Measurements from ENCODE around the gene STEAP2.
A peak's percentile ranks its signal among the peaks of the same experiment; 100 is the strongest.

STEAP2 gene

GRCh38 chr7:90230834-90231233, 19.3 kb downstream of the STEAP2 start:
- no peak overlapping the region for H3K4me3 ChIP-seq (ENCODE audit: low read depth, low read length)
- no peak for TF ChIP-seq CTCF (IDR thresholded peaks at IDR 0.05; ENCODE audit: control insufficient read depth, extremely low read depth, insufficient read depth)
- no peak for DNase-seq (ENCODE audit: low read depth)

- peak; percentile 95 for DNase-seq (ENCODE audit: low read depth)
- H3K4me3 ChIP-seq (ENCODE audit: low read depth, low read length), result no peak overlapping the region
- TF ChIP-seq CTCF (IDR thresholded peaks at IDR 0.05; ENCODE audit: control insufficient read depth, extremely low read depth, insufficient read depth), result no peak
Measured at GRCh38 chr7:90231304-90231703, 19.8 kb downstream of the STEAP2 start.

- no peak for DNase-seq (ENCODE audit: low read depth)
- TF ChIP-seq CTCF (IDR thresholded peaks at IDR 0.05; ENCODE audit: control insufficient read depth, extremely low read depth, insufficient read depth), result no peak
- H3K4me3 ChIP-seq (ENCODE audit: low read depth, low read length), result no peak overlapping the region
Measured at GRCh38 chr7:90232430-90232829, 20.9 kb downstream of the STEAP2 start.

- H3K4me3 ChIP-seq (ENCODE audit: low read depth, low read length), result no peak overlapping the region
- DNase-seq (ENCODE audit: low read depth), result no peak
- no peak for TF ChIP-seq CTCF (IDR thresholded peaks at IDR 0.05; ENCODE audit: control insufficient read depth, extremely low read depth, insufficient read depth)
Measured at GRCh38 chr7:90233569-90233968, 22.0 kb downstream of the STEAP2 start.

GRCh38 chr7:90236721-90237289, 25.3 kb downstream of the STEAP2 start:
- H3K4me3 ChIP-seq (ENCODE audit: low read depth, low read length), result no peak overlapping the region
- no peak for DNase-seq (ENCODE audit: low read depth)

GRCh38 chr7:90238022-90238421, 26.5 kb downstream of the STEAP2 start:
- TF ChIP-seq CTCF (IDR thresholded peaks at IDR 0.05; ENCODE audit: control insufficient read depth, extremely low read depth, insufficient read depth), result no peak
- no peak overlapping the region for H3K4me3 ChIP-seq (ENCODE audit: low read depth, low read length)
- DNase-seq (ENCODE audit: low read depth), result no peak

More at GRCh38 chr7:90236721-90237289, 25.3 kb downstream of the STEAP2 start:
- TF ChIP-seq CTCF (IDR thresholded peaks at IDR 0.05; ENCODE audit: control insufficient read depth, extremely low read depth, insufficient read depth), result no peak

- no peak overlapping the region for H3K4me3 ChIP-seq (ENCODE audit: low read depth, low read length)
- no peak for TF ChIP-seq CTCF (IDR thresholded peaks at IDR 0.05; ENCODE audit: control insufficient read depth, extremely low read depth, insufficient read depth)
- DNase-seq (ENCODE audit: low read depth), result no peak
Measured at GRCh38 chr7:90238583-90238982, 27.0 kb downstream of the STEAP2 start.

All from LNCaP clone FGC (cell line).